ENCODE data around the gene CHRNA3.

Gene CHRNA3

DNA sequence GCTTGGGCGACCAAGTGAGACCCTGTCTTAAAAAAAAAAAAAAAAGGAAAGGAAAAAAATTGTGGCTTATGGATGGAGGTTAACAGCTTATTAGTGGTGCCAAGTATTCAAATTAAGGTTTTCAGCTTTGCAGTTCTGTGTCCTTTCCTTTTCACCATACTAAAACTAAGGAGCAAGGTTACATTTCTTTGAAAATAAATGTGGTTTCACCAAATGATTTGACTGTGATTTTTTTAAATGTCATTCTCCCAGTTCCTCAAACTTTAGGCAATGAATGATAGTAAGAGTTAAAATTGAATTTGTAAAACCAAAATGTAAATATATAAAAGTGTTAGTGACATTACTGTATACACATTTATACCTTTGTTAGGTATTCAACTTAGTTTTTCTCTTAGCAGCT lies 45.9 kb downstream of the CHRNA3 start:
- no peak overlapping the region for H3K4me3 ChIP-seq (ENCODE audit: low read depth, low read length)
- DNase-seq (ENCODE audit: low read depth) = no peak
- TF ChIP-seq, protein P1, sequence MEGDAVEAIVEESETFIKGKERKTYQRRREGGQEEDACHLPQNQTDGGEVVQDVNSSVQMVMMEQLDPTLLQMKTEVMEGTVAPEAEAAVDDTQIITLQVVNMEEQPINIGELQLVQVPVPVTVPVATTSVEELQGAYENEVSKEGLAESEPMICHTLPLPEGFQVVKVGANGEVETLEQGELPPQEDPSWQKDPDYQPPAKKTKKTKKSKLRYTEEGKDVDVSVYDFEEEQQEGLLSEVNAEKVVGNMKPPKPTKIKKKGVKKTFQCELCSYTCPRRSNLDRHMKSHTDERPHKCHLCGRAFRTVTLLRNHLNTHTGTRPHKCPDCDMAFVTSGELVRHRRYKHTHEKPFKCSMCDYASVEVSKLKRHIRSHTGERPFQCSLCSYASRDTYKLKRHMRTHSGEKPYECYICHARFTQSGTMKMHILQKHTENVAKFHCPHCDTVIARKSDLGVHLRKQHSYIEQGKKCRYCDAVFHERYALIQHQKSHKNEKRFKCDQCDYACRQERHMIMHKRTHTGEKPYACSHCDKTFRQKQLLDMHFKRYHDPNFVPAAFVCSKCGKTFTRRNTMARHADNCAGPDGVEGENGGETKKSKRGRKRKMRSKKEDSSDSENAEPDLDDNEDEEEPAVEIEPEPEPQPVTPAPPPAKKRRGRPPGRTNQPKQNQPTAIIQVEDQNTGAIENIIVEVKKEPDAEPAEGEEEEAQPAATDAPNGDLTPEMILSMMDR (IDR thresholded peaks at IDR 0.05; ENCODE audit: control insufficient read depth, extremely low read depth, insufficient read depth) = no peak

DNA sequence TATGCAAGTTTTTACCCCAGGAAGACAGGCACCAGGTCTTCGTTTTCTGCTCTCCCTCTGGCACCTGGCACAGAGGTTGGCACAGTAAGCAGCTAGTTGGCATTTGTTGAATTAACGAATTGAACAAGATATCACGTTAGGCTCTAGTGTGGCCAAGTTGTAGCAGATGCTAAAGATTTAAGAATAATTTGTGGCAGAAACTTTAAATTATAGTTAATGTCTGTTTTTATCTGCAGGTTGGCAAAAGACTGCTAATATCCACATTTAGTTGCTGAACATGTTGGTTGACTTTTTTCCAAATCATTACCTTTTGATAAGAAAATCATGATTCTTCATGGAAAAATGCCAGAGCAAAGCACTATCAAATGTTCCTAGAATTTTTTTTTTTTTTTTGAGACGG lies 47.4 kb downstream of the CHRNA3 start:
- no peak overlapping the region for H3K4me3 ChIP-seq (ENCODE audit: low read depth, low read length)
- DNase-seq (ENCODE audit: low read depth) = no peak
- TF ChIP-seq, protein P1 (IDR thresholded peaks at IDR 0.05; ENCODE audit: control insufficient read depth, extremely low read depth, insufficient read depth) = no peak

DNA sequence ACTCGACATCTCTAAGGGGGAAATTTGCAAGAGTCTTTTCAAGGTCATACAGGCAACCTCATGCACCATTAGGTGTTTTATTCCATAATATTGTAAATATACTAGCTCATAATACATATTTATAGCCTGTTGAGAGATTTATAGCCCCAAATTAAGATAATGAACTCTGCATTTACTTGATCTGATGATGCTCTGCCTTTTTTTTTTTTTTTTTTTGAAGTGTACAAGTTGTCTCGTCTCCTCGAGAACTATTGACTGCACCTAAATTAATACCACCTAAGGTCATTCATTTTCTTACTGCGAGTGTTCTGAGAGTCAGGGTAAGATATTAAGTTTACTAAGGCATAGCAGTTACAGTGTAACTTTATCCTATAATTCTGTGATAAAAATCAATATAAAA lies 49.4 kb downstream of the CHRNA3 start:
- no peak for DNase-seq (ENCODE audit: low read depth)
- TF ChIP-seq, protein P1 (IDR thresholded peaks at IDR 0.05; ENCODE audit: control insufficient read depth, extremely low read depth, insufficient read depth) = no peak
- H3K4me3 ChIP-seq (ENCODE audit: low read depth, low read length) = no peak overlapping the region

DNA sequence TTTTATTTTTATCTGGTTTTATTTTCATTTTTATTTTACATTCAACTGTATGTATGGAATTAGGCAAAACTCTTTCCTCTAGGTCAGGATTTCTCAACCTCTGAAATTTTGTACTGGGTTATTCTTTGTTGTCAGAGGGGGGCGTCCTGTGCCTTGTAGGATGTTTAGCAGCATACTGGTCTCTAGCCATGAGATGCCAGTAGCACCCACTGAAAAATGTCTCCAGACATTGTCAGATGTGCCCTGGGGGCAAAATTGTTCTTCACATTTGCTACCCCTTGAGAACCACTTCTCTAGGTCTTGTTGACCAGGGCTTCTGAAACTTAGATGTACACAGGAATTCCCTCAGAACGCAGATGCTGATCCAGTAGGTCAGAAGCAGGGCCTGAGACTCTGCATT lies 50.1 kb downstream of the CHRNA3 start:
- no peak for DNase-seq (ENCODE audit: low read depth)
- TF ChIP-seq, protein P1 (IDR thresholded peaks at IDR 0.05; ENCODE audit: control insufficient read depth, extremely low read depth, insufficient read depth) = no peak
- H3K4me3 ChIP-seq (ENCODE audit: low read depth, low read length) = no peak overlapping the region

DNA sequence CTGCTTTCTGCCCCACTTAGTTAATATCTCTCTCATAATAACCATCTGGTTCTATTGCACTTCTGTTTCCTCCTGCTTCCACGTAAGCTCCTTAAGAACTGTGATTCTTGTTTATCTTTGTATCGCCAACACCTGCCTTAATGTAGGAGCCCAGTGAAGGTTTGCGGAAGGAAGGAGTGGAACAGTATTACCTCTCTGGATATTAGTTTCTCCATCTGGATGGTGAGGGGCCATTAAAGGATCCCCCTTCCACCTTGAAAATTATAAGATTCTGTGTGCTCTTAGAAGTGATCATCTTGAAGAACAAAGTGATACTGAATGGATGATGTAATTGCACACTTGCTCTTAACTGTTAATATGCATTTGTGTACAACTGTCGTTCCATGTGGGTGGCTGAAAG lies 53.3 kb downstream of the CHRNA3 start:
- H3K4me3 ChIP-seq (ENCODE audit: low read depth, low read length) = no peak overlapping the region
- no peak for DNase-seq (ENCODE audit: low read depth)
- TF ChIP-seq, protein P1 (IDR thresholded peaks at IDR 0.05; ENCODE audit: control insufficient read depth, extremely low read depth, insufficient read depth) = no peak

DNA sequence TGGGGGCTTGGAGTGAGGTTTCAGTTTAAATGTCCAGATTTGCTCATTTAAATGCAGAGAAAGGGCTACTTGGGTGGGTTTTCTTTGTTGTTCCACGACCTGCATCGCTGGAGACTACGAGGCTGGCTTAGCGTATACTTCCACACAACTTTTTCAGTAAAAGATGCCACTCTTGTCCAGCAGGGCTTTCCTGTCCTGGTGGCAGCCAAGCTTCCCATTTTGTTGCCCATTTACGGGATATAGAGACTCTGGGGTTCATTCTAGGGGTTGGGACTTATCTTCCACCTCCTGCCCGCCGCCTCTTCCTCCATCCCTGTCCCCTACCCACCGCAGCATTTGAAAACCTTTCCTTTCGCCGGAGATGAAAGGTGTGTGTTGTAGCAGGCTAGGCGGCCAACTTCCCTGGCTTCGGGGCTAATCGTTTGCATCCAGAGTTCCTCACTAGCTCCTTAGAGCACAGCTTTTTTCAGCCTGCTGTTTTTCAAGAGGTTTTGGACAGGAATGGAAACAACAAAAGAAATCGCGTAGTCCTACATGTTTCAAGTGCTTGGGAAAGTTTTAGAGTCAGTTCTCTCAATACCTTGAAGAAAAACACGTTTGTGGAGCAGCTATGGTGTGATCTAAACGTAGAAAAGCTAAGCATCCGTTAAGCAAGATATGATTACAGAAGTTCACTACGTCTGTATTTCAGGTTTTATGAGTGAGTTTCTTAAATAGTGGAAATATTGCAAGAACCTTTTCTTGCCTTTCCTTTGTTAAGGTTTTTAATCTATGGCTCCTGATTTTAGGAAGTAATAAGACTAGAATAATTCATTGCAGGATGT lies 54.6 kb downstream of the CHRNA3 start:
- peak overlapping the region; percentile 77 for H3K4me3 ChIP-seq (ENCODE audit: low read depth, low read length)
- TF ChIP-seq, protein P1 (IDR thresholded peaks at IDR 0.05; ENCODE audit: control insufficient read depth, extremely low read depth, insufficient read depth) = 0 out of 2 replicates have a peak, but pooled peaks have one; percentile 7
- no peak for DNase-seq (ENCODE audit: low read depth)

Data from LNCaP clone FGC (cell line).